ENCODE measurements around the gene LYG1. TPM values are rescaled to one million over a fixed set of nuclear protein-coding genes. Genes with fewer than 3 reads are reported as not detected.

Gene LYG1
- total and polyA plus RNA-seq, 2 of the 4 experiments (the other 2 are of a cell fraction): 1.2 TPM; not detected in 1

DNA sequence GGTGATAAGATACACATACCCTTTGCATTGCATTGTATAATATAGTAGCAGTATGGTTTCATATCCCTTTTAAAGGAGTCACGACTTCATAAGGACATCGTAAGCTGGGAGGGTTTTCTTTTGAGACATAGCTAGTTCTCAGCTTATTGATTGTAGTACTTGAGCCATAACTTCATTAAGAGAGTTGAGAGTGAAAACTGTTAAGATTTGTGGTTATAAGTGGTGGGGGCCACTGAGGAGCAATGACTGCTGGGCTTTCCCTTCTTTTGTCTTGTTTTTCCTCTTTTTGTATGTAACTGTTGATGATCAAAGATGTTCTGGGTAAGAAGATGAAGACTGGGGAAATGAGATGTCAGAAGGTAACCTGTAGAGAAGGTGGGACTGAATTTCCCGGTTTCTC, 47.2 kb upstream of the LYG1 start:
- Histone ChIP-seq H3K4me2 (ENCODE audit: low read depth, low read length) (no peak overlapping the region), H3K4ac (ENCODE audit: low read depth, low read length) (no peak overlapping the region), H3K56ac (ENCODE audit: extremely low read depth, insufficient read depth, low read length) (no peak overlapping the region), H3K18ac (ENCODE audit: low read depth, low read length) (no peak overlapping the region), H4K91ac (ENCODE audit: insufficient read depth, low read depth, low read length) (no peak overlapping the region), H2BK15ac (ENCODE audit: low read depth, low read length) (no peak overlapping the region), H3K27ac (ENCODE audit: insufficient read depth, low read length) (no peak overlapping the region), H3K4me3 (ENCODE audit: insufficient read depth, low read depth, low read length) (no peak overlapping the region), H2BK20ac (ENCODE audit: low read depth, low read length) (no peak overlapping the region), H3K79me1 (ENCODE audit: low read depth in 1 of 2, low read length in 2 of 2) (peaks cover 10 to 44% of the 10 kb centered on the region in 2 experiments), H3K27me3 (ENCODE audit: control insufficient read depth, insufficient read depth, low read length) (no peaks in the 10 kb centered on the region), H2AFZ (replicated peaks; ENCODE audit: low read length, poor library complexity) (no peak overlapping the region), H2AK5ac (ENCODE audit: low read depth, low read length) (no peak overlapping the region), H3K36me3 (ENCODE audit: control insufficient read depth, insufficient read depth, low read length) (no peaks in the 10 kb centered on the region), H4K5ac (ENCODE audit: low read depth, low read length) (no peak overlapping the region), H4K20me1 (ENCODE audit: insufficient read depth, low read length) (peaks cover 56% of the 10 kb centered on the region), H3K23ac (ENCODE audit: low read depth, low read length) (no peak overlapping the region), H3K9ac (ENCODE audit: low read depth, low read length) (no peak overlapping the region), H3K4me1 (ENCODE audit: control insufficient read depth, insufficient read depth, low read length) (no peaks in the 10 kb centered on the region), H2BK120ac (ENCODE audit: low read depth, low read length) (no peak overlapping the region), H4K8ac (ENCODE audit: low read depth in 2 of 2, low read length in 2 of 2) (no peak overlapping the region), H2BK5ac (ENCODE audit: low read depth, low read length, poor library complexity, severe bottlenecking) (no peak overlapping the region), H3K14ac (replicated peaks; ENCODE audit: low read depth, low read length) (no peak overlapping the region), H2AK9ac (replicated peaks; ENCODE audit: low read depth, low read length, poor library complexity) (no peak overlapping the region), H3K9me3 (ENCODE audit: control insufficient read depth, insufficient read depth, low read length) (no peaks in the 10 kb centered on the region), H3K9me1 (ENCODE audit: insufficient read depth, low read length) (no peaks in the 10 kb centered on the region)
- ChIA-PET POLR2A (ENCODE audit: unreplicated experiment) (no interaction called here), CTCF (no interaction called here)
- intact Hi-C loops (cut with micrococcal nuclease) (no loop called here), in situ Hi-C loops (cut with MboI; ENCODE audit: low sequenced_read_pairs) (no loop called here), dilution Hi-C loops (cut with HindIII; ENCODE audit: low sequenced_read_pairs, unreplicated experiment) (no loop called here)
- DNase-seq (no peak), ATAC-seq (ENCODE audit: low read depth) (no peak)
- WGBS, 2 experiments (ENCODE audit: extremely low coverage in 2 of 2, insufficient read length in 1 of 2): no CpG with 5 or more reads among the region's 3 CpGs
- TF ChIP-seq FOS (IDR thresholded peaks at IDR 0.05; ENCODE audit: low read depth, low read length) (no peak), BHLHE40 (IDR thresholded peaks at IDR 0.05; ENCODE audit: low read depth, low read length) (no peak)
- BruUV-seq (replicated peaks): no TSS peak

Measured in IMR-90 (cell line).